H1 (cell line): ENCODE data around the gene GPR26.

Experiments used
- CEBPB ChIP-seq: IDR thresholded peaks from 2 replicates; pipeline ENCODE4 v1.6.1; 2012; ENCODE audit warnings: low read depth, low read length
- CHD2 ChIP-seq: IDR thresholded peaks from 2 replicates; pipeline ENCODE4 v1.6.1; 2012; ENCODE audit warnings: low read length, improper control_type of control experiment
- EP300 ChIP-seq, 2 experiments: IDR thresholded peaks; 1 replicate in 1 of 2; 2 replicates in 1 of 2; pipeline ENCODE4 v1.6.1; 2011 to 2012; ENCODE audit warnings: low read depth in 2 of 2, low read length in 2 of 2, mild to moderate bottlenecking in 2 of 2, borderline replicate concordance in 1 of 2, inconsistent platforms in 1 of 2, moderate library complexity in 1 of 2
- FOSL1 ChIP-seq: IDR thresholded peaks from 2 replicates; pipeline ENCODE4 v1.6.1; 2011; ENCODE audit warnings: mild to moderate bottlenecking, low read depth, low read length, moderate library complexity; ENCODE audit not compliant: insufficient read depth
- MAX ChIP-seq: IDR thresholded peaks from 2 replicates; pipeline ENCODE4 v1.6.1; 2012; ENCODE audit warnings: inconsistent platforms
- PHF8 ChIP-seq: fragments of 200-600 bp; sonication (generic); conservative IDR thresholded peaks from 2 replicates; pipeline ENCODE4 v1.7.1; 2012; ENCODE audit warnings: low read depth, mild to moderate bottlenecking, inconsistent platforms, low read length, moderate library complexity
- POLR2A ChIP-seq, 2 experiments: IDR thresholded peaks; 1 replicate in 1 of 2; 2 replicates in 1 of 2; pipeline ENCODE4 v1.6.1; 2011; ENCODE audit warnings: low read depth in 2 of 2, low read length in 2 of 2, mild to moderate bottlenecking in 2 of 2; ENCODE audit errors: control extremely low read depth in 1 of 2
- POLR2AphosphoS5 ChIP-seq: IDR thresholded peaks from 2 replicates; pipeline ENCODE4 v1.6.1; 2011; ENCODE audit warnings: low read depth, low read length
- TAF1 ChIP-seq: IDR thresholded peaks from 2 replicates; pipeline ENCODE4 v1.6.1; 2011; ENCODE audit warnings: mild to moderate bottlenecking, low read depth, low read length
- TF ChIP-seq, protein P1 (sequence below): IDR thresholded peaks from 2 replicates; pipeline ENCODE4 v1.6.1; 2011; ENCODE audit warnings: low read length, improper control_type of control experiment
- TF ChIP-seq, protein P2 (sequence below), 3 experiments: IDR thresholded peaks; 1 replicate in 2 of 3; 2 replicates in 1 of 3; pipeline versions ENCODE4 v1.5.1 to v1.6.1; 2011; ENCODE audit warnings: low read length in 3 of 3, mild to moderate bottlenecking in 3 of 3, inconsistent platforms in 2 of 3, low read depth in 1 of 3, moderate library complexity in 1 of 3; ENCODE audit not compliant: insufficient read depth in 1 of 3; ENCODE audit errors: control extremely low read depth in 1 of 3

DNA sequence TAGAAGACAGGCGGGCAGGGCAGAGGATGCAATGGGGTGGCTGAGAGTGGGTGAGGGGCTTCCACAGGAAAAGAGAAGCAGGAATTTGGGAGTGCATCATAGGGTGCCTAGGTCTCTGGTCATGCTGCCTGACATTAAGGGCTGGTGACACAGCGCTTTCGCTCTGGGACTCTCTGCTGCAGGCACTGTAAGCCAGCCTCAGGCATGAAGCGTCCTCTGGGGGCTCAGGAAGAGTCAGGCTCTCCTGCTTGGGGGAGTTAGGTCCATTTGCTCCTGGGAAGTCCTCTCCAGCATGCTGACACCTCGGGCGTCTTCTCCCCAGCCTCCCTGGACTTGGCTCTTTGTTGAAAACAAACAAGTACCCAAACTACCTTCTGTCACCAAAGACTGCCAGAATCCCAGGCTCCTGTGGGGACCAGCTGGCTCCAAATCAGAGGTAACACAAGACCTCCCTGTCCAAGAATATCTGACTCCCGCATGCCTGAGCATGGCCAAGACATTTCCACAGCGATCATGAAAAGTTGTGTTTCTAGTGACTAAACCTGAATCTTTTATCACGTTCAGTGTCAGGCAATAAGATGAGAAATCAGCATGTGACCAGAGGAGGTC, 55.4 kb downstream of the GPR26 start:
- TF ChIP-seq CHD2 (no peak), PHF8 (no peak), POLR2A (IDR thresholded peaks at IDR 0.05; ENCODE audit: control extremely low read depth in 1 of 2, low read depth in 2 of 2, low read length in 2 of 2) (no peak), POLR2AphosphoS5 (no peak), CEBPB (no peak), FOSL1 (no peak), MAX (no peak), TAF1 (no peak), EP300 (IDR thresholded peaks at IDR 0.05; ENCODE audit: borderline replicate concordance in 1 of 2, low read depth in 2 of 2, low read length in 2 of 2) (no peak)
- TF ChIP-seq, protein P1, sequence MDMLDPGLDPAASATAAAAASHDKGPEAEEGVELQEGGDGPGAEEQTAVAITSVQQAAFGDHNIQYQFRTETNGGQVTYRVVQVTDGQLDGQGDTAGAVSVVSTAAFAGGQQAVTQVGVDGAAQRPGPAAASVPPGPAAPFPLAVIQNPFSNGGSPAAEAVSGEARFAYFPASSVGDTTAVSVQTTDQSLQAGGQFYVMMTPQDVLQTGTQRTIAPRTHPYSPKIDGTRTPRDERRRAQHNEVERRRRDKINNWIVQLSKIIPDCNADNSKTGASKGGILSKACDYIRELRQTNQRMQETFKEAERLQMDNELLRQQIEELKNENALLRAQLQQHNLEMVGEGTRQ = no peak
- TF ChIP-seq, protein P2, sequence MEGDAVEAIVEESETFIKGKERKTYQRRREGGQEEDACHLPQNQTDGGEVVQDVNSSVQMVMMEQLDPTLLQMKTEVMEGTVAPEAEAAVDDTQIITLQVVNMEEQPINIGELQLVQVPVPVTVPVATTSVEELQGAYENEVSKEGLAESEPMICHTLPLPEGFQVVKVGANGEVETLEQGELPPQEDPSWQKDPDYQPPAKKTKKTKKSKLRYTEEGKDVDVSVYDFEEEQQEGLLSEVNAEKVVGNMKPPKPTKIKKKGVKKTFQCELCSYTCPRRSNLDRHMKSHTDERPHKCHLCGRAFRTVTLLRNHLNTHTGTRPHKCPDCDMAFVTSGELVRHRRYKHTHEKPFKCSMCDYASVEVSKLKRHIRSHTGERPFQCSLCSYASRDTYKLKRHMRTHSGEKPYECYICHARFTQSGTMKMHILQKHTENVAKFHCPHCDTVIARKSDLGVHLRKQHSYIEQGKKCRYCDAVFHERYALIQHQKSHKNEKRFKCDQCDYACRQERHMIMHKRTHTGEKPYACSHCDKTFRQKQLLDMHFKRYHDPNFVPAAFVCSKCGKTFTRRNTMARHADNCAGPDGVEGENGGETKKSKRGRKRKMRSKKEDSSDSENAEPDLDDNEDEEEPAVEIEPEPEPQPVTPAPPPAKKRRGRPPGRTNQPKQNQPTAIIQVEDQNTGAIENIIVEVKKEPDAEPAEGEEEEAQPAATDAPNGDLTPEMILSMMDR (IDR thresholded peaks at IDR 0.05; ENCODE audit: control extremely low read depth in 1 of 3, insufficient read depth in 1 of 3, low read depth in 1 of 3, low read length in 3 of 3) = no peak
